Jurkat, Clone E6-1 (cell line): ENCODE measurements around the gene PFKL.

Source experiments
- DNase-seq: peaks from one replicate; pipeline ENCODE4 v3.0.0-alpha.2; 2011; ENCODE audit warnings: low read depth, low spot score
- H3K4me3 ChIP-seq: 2 replicates; pipeline ENCODE4 v1.5.1; 2011; ENCODE audit warnings: mild to moderate bottlenecking, low read length, control low read depth, moderate library complexity

The PFKL gene

DNA sequence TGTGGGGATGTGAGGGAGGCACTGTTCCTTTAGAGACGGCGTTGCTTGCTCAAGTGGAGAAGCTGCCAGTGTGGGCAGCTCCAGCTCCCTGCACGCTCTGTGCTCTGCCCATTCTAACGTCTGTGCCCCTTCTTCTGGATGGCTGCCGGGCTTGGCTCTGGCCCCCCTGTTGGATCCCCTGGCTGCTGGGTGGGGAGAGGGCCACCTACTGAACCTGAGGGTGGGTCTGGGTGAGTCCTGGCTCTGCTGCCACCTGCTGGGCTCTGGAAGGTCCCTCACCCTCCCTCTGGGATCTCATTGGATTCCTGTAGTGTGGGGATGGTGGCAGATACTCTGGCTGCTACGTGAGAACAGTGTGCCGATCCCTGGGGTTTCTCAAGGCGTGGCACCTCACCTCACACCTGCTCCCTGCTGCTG, 5.0 kb downstream of the PFKL start:
- peak; percentile 35 for DNase-seq
- no peak overlapping the region for H3K4me3 ChIP-seq

DNA sequence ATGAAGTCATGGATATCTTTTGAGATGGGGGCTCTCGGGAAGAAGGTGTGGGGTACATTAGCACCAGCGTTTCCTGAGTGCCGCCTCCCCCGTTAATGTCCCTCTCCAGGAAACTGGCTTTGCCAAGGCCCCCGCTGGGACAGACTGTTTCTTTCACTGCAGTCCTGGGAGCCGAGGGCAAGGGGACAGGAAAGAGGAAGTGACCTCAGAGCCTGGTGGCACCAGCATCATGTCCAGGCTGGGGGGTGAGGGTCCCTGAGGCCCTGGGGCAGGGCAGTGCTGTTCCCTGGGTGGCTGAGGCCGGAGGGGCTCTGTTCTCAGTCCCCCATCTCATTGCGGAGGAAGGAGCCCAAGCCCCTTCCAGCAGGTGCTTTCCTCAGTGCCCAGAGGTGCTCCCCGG, 5.8 kb downstream of the PFKL start:
- no peak for DNase-seq
- no peak overlapping the region for H3K4me3 ChIP-seq

- H3K4me3 ChIP-seq = no peak overlapping the region
- DNase-seq = no peak
These were observed 7.3 kb downstream of the PFKL start for GRCh38 chr21:44306936-44307704.

DNA sequence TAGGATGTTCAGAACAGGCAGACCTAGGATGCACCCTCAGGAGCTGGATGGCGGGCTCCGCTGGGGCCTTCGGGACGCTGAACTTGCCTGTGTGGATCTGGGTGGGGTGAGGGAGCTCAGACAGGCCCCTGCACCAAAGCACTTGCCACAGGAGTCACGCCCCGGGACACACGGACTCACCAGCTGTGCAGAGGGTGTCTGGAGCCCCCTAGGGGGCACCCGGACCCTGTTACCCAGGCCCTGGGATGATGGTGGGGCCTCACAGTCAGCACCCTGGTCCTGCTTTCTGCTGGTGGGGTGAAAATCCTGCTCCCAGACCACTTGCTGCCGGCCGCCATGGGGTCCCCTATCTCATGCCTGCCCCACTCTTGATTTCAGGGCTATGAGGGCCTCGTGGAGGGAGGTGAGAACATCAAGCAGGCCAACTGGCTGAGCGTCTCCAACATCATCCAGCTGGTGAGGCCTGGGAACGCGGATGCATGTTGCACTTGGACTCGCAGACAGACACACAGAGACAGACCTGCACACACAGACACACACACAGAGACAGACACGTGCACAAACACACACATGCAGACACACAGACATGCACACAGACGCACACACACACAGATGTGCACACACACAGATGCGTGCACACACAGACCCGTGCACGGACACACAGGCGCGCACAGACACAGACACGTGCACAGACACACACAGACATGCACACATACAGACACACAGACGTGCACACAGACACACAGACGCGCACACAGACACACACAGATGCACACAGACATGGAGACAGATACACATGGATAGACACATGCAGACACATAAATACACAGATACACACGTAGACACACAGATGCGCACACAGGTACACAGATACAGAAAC, 11.0 kb downstream of the PFKL start:
- H3K4me3 ChIP-seq = no peak overlapping the region
- DNase-seq = no peak

DNA sequence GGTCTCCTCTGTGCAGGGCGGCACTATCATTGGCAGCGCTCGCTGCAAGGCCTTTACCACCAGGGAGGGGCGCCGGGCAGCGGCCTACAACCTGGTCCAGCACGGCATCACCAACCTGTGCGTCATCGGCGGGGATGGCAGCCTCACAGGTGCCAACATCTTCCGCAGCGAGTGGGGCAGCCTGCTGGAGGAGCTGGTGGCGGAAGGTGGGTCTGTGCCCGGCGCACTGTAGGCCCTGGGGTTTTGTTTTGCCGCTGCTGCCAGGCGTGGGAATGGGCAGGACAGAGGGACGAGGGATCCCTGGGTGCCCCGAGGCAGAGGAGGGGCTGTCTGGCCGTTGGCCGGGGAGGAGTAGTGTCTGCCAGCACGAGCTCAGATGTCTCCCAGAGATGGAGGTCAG, 12.2 kb downstream of the PFKL start:
- DNase-seq = no peak
- no peak overlapping the region for H3K4me3 ChIP-seq

GRCh38 chr21:44312716-44313115, 12.9 kb downstream of the PFKL start:
- H3K4me3 ChIP-seq = no peak overlapping the region
- DNase-seq = no peak

DNA sequence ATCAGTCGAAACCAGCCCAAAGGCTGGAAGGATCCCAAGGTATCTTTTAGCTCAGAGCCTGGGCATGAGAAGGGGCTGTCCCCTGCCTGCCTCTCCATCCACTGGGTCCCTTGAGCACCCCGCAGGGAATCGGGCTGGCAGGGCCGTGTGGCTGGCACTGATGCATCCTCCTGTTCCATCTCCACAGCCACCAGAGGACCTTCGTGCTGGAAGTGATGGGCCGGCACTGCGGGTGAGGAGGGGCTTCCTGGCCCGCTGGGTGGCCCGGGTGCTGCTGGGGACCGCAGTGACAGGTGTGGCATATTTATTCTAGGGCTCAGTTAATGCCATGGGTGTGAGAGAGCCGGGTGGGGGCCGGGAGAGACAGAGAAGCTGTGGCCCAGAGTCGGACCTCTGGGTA, 13.6 kb downstream of the PFKL start:
- DNase-seq = no peak
- no peak overlapping the region for H3K4me3 ChIP-seq

- H3K4me3 ChIP-seq = no peak overlapping the region
- no peak for DNase-seq
These were observed 14.3 kb downstream of the PFKL start for GRCh38 chr21:44314128-44314527.

- no peak overlapping the region for H3K4me3 ChIP-seq
- no peak for DNase-seq
These were observed 14.7 kb downstream of the PFKL start for GRCh38 chr21:44314561-44314960.

GRCh38 chr21:44315691-44316203, 15.9 kb downstream of the PFKL start:
- H3K4me3 ChIP-seq = no peak overlapping the region
- DNase-seq = no peak

- H3K4me3 ChIP-seq = no peak overlapping the region
- DNase-seq = no peak
These were observed 16.5 kb downstream of the PFKL start for GRCh38 chr21:44316277-44316900.

DNA sequence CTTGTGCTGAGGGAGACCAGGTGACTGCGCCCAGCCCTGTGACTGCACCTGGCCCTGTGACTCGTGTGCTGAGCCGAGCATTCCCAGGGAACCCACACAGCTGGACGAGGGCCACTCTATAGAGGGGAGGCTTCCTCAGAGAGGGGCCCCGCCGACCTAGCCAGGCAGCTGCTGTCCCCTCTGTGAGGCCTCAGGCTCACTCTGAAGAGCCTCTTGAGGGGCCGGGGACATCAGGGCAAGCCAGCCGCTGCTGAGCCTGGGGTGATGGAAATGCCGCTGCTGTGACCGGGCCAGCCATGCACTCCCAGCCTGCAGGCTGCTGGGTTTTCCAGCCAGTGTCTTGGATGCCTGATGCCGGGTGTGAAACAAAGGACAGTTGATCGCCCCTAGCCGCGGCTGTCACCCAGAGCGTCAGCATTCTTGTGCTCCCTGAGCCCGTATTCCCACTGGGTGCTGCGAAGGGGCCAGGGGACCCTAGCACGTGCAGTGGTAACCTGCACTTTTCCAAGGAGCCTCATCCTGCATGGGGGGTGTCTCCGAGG, 17.5 kb downstream of the PFKL start:
- no peak for DNase-seq
- no peak overlapping the region for H3K4me3 ChIP-seq

GRCh38 chr21:44317871-44318270, 18.0 kb downstream of the PFKL start:
- DNase-seq = no peak
- H3K4me3 ChIP-seq = no peak overlapping the region

DNA sequence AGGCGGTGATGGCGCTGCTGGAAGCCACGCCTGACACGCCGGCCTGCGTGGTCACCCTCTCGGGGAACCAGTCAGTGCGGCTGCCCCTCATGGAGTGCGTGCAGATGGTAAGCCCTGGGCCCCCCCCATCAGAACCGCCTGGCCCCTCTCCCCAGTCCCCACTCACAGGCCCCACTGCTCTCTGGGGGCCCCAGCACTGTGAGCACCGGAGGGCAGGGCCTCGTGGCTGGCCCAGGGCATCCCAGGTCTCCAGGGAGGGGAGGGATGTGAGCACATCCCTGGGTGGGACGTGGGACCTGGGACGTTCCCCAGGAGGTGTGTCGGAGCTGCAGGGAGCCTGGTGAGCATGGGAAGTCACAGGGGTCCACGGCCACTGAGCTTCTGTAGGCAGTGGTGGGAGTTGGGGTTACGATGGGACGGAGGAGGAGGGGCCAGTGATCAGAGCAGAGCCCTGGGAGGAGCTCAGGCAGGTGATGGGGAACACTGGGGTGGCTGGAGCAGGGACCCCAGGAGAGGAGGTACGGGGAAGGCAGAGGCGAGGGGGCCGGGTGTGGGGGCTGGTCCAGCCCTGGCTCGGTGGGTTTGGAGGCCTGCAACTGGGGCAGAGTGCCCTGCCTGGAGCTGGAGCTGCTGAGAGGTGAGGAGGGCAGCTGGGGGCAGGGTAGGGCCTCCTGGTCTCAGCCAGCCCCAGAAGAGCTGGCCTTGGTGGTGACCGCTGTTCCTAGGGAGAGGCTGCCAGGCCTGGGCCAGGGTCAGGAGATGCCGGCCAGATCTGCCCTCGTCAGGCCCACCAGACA, 18.8 kb downstream of the PFKL start:
- no peak for DNase-seq

DNA sequence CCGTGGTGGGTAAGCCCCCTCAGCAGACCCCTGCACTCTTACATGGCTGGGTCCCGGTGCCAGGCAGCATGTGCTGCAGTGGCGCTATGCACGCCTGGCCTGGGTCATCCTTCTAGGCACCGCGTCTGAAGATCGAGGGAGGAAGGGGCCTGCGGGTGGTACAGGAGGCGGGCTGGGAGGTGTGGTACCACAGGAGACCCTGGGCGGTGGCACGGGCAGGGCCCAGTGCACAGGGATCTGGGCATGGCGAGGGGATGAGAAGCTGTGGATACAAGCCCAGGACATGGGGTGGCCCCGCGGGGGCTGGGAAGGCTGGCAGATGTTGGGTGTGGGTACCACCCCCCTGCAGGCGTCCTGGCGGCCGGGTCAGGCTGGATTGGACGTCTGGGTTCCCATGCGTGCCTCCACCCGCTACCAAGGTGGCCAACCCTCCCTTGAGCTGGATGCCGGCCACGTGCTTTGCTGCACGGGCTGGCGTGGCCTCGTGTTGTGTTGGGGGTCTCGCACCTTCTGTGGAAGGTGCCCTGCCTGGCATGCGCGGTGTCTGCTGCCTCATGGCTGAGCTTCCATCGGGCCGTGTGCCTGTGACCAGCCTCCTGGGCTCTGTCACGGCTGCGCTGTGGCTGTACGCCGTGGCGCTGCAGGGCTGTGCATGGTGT, 19.7 kb downstream of the PFKL start:
- no peak for DNase-seq
- H3K4me3 ChIP-seq = no peak overlapping the region

More for the DNA sequence above, 18.8 kb downstream of the PFKL start:
- H3K4me3 ChIP-seq = no peak overlapping the region

GRCh38 chr21:44320847-44321246, 21.0 kb downstream of the PFKL start:
- DNase-seq = no peak
- no peak overlapping the region for H3K4me3 ChIP-seq

DNA sequence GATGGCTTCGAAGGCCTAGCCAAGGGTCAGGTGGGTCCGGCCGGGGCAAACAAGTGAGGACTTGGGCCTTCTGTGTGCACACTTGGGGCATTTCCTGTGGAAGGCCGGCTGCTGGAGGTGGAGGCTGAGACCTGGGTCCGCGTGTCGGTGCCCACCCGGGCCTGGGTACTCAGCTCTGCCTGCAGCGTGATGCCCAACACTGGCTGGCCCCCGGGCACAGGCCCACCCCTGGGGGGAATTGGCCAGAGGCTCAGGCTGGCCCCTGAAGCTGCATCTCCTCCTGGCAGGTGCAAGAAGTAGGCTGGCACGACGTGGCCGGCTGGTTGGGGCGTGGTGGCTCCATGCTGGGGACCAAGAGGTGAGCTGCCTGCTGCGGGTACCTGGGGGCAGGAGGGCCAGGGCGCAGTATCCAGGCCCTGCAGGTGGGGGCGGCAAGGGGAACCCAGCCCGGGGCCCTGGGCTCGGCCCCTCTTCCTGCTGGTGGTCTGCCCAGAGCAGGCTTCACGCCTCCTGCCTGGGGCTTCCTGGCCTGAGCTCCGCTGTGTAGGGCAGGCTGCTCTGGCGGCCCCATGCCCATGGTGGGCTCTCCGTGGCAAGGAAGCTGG, 22.1 kb downstream of the PFKL start:
- H3K4me3 ChIP-seq = no peak overlapping the region
- no peak for DNase-seq
